ENCODE results near the gene RABEP1.

- peak; percentile 81 for TF ChIP-seq CTCF (IDR thresholded peaks at IDR 0.05; ENCODE audit: low read depth, low read length)
- no peak for TF ChIP-seq EZH2phosphoT487 (IDR thresholded peaks at IDR 0.05; ENCODE audit: low read depth)
Observed at GRCh38 chr17:5237541-5238016, 44.5 kb upstream of the RABEP1 start.

Data from OCI-LY3 (cell line).